Peyer's patch (tissue), 4 donors: Measurements from ENCODE around the gene TRIP11.

ENCODE experiments used
- CTCF ChIP-seq, 6 experiments: fragments of 450-650 bp in 4 of 6; fragments of 200-600 bp in 2 of 6; sonication (generic) in 1 of 6; IDR thresholded peaks; one replicate each; pipeline ENCODE4 v1.5.1; 2017 to 2019; ENCODE audit warnings: antibody characterized with exemption in 6 of 6, mild to moderate bottlenecking in 3 of 6, moderate library complexity in 1 of 6
- POLR2A ChIP-seq, 2 donors: fragments of 450-650 bp; IDR thresholded peaks; one replicate each; pipeline ENCODE4 v1.5.1; 2017; ENCODE audit warnings: antibody characterized with exemption in 2 of 2, mild to moderate bottlenecking in 2 of 2, moderate library complexity in 2 of 2

- TF ChIP-seq CTCF (IDR thresholded peaks at IDR 0.05): no peak
- TF ChIP-seq POLR2A (IDR thresholded peaks at IDR 0.05): no peak
These were observed 18.3 kb downstream of the TRIP11 start for GRCh38 chr14:92021523-92021922.
